HFF-Myc (cell line): Measurements from ENCODE around the gene MAML1.

ENCODE experiments used
- DNase-seq: peaks from one replicate; pipeline ENCODE4 v3.0.0-alpha.2; 2011; ENCODE audit warnings: low read depth; ENCODE audit errors: extremely low read depth
- H3K4me3 ChIP-seq: replicated peaks from 2 replicates; pipeline ENCODE4 v1.5.1; 2011; ENCODE audit warnings: low read depth, mild to moderate bottlenecking, control low read depth, low read length
- TF ChIP-seq, protein P1 (sequence below): IDR thresholded peaks from 2 replicates; pipeline ENCODE4 v1.5.1; 2012; ENCODE audit warnings: mild to moderate bottlenecking, low read depth, low read length, control low read depth; ENCODE audit errors: missing control alignments

Gene MAML1

DNA sequence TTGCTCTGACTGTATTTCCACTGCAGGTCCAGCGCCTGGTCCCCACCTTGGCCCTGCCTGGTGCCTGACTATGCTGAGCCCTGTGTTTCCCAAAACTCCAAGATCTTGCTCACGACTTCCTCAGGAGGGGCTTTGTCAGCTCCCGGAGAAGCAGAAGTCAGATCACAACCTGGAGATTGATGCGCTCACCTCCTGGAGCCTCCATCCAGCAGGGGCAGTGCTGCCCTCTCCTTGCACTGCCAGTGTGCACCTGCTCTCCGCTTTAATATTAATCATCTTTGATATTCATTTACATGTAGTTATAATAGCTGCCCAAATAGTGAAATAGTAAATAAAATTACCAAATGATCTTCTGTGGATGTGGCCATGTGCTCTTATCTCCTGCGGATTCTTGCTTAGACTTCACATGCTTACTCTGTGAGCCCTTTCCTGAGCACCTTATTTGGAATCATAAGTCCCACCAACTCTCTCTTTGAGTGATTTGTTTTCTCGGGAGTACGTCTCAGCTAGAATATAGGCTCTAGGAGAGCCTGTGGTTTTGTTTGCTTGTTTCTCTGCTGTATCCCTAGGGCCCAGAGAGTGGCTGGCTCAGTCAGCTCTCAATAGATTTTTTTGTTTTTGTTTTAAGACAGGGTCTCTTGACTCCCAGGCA, 17.4 kb downstream of the MAML1 start:
- TF ChIP-seq, protein P1, sequence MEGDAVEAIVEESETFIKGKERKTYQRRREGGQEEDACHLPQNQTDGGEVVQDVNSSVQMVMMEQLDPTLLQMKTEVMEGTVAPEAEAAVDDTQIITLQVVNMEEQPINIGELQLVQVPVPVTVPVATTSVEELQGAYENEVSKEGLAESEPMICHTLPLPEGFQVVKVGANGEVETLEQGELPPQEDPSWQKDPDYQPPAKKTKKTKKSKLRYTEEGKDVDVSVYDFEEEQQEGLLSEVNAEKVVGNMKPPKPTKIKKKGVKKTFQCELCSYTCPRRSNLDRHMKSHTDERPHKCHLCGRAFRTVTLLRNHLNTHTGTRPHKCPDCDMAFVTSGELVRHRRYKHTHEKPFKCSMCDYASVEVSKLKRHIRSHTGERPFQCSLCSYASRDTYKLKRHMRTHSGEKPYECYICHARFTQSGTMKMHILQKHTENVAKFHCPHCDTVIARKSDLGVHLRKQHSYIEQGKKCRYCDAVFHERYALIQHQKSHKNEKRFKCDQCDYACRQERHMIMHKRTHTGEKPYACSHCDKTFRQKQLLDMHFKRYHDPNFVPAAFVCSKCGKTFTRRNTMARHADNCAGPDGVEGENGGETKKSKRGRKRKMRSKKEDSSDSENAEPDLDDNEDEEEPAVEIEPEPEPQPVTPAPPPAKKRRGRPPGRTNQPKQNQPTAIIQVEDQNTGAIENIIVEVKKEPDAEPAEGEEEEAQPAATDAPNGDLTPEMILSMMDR, result no peak
- H3K4me3 ChIP-seq, result no peak overlapping the region
- no peak for DNase-seq

DNA sequence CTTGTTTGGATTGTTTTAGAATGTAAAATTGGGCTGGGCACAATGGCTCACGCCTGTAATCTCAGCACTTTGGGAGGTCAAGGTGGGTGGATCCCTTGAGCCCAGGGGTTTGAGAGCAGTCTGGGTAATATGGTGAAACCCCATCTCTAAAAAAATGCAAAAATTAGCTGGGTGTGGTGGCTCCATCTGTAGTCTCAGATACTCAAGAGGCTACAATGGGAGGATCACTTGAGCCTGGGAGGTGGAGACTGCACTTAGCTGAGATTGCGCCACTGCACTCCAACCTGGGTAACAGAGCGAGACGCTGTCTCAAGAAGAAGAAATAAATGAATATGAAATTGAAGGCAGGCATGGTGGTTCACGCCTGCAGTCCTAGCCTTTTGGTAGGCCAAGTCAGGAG, 21.3 kb downstream of the MAML1 start:
- no peak overlapping the region for H3K4me3 ChIP-seq
- TF ChIP-seq, protein P1, result no peak
- no peak for DNase-seq

DNA sequence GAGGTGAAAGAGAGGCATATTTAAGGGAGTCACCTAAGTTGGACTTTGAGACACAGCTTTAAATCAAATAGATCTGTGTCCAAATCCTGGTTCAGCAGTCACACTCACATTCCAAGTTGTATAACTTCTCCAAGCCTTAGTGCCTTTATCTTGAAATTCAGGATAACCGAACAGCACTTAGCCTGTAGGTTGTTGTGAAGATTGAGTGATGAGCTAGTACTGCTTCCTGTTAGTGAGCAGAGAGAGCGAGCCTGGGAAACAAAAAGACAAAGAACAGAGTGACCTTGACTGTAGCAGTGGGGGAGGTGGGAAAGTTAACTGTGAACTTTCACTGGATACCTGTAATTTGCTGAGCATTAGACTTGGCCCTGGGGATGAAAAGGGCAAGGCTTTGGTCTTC, 22.4 kb downstream of the MAML1 start:
- no peak for DNase-seq
- no peak overlapping the region for H3K4me3 ChIP-seq
- TF ChIP-seq, protein P1, result no peak

DNA sequence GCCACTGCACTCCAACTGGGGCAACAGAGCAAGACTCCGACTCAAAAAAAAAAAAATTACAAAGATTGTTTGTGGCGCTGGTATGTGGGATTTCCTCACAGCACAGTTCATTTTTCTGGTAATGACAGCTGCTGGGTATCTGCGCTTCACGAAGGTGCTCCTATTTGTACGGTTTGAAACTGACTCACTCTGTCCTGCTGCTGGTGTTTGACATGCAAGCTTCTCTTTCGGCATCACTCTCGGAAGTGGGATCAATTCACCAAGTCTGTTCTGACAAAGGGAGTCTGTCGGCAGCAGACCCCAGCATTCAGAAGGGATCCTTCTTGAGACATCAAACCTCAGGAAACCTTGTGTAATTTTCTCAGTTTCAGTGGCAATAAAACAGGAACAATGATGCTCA, 26.3 kb downstream of the MAML1 start:
- H3K4me3 ChIP-seq, result no peak overlapping the region
- no peak for DNase-seq
- TF ChIP-seq, protein P1, result no peak

DNA sequence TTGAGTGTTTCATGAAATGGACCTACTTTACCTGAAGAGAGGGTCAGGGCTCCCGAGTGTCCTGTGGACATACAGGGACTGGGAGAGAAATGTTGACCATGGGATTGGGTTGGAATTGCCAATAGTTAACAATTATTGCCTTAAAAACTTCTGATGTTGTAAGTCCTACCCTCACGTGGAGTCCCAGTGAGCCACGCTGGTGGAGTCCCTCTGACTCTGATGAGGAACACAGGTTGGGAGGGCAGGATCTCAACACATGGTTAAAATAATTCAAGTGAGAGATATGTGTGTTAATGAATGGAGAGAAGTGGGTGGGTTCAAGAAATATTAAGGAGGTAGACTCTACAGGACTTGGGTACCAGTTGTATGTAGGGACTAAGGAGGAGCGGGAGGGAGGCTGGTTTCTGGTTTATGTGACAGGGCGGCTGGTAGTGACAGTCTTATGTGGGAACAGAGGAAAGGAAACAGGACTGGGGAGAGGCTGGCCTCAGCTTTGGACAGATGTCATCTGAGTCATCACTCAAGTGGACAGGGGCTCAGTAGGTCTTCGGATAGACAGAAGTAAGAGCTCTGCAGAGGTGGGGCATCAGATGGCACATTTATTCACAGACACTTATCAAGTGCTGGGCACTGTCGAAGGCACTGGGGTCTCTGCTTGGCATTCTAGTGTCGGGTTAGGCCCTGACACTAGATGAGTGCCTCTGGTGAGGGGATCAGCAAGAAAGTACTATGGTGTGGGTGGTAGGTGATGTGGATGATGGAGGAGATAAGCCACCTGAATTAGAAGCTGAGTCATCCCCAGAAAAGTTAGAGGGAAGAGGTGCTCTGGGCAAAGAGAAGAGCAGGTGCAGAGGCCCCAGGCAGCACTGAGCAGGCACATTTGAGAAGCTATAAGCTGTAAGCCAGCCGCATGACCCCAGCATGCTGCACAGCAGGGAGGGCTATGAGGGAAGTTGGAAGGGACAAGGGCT, 27.2 kb downstream of the MAML1 start:
- no peak for DNase-seq
- TF ChIP-seq, protein P1, result no peak
- H3K4me3 ChIP-seq, result no peak overlapping the region

DNA sequence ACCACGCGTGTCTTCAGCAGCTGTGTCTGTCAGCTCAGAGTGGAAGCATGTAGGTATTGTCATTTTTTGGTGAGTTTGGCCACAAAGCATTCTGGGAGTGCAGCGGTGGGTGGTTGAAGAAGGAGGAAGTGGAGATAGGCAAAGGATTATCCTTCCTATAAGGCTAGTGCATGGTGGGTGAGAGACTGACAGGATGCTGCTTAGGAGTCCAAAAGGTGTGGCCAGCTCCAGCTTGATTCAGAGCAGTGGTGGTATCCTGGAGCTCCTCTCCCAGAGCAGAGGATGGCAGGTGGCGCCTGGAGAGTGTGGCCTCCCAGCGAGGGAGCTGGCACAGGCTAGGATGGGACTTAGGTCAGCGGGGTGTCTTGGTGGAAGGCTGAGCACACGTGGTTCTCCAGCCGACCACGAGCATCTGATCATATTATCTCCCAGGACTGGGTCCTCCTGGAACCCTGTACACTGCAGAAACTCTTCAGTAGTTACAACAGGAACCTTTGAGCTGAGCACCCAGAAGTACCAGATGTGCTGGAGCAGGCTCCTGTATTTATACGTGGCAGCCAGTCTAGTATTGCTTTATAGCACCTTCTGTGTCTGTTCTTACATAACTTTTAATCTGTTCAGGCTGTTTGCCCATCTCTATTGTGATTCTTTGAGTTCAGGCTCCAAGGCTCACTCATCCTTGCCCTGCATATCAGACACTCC, 29.6 kb downstream of the MAML1 start:
- H3K4me3 ChIP-seq, result no peak overlapping the region
- DNase-seq, result no peak
- TF ChIP-seq, protein P1, result no peak
